Renal pelvis (tissue), 4 donors: ENCODE measurements around the gene NUP93. TPM values are rescaled to one million over a fixed set of nuclear protein-coding genes. Genes with fewer than 3 reads are reported as not detected.
A peak's percentile ranks its signal among the peaks of the same experiment; 100 is the strongest.

Experiments
- DNase-seq: peaks from one replicate; pipeline ENCODE4 v3.0.0-alpha.2; 2013
- polyA plus RNA-seq, 3 donors: library from polyadenylated mRNA; unstranded; fragments of 120-200 nt; gene quantifications; one replicate each; pipeline ENCODE4 v1.2.1, GENCODE V29; 2013; ENCODE audit not compliant: insufficient read length in 3 of 3

NUP93 gene
- polyA plus RNA-seq, 3 donors: 84.3 to 96.6 (median 89.1) TPM

DNA sequence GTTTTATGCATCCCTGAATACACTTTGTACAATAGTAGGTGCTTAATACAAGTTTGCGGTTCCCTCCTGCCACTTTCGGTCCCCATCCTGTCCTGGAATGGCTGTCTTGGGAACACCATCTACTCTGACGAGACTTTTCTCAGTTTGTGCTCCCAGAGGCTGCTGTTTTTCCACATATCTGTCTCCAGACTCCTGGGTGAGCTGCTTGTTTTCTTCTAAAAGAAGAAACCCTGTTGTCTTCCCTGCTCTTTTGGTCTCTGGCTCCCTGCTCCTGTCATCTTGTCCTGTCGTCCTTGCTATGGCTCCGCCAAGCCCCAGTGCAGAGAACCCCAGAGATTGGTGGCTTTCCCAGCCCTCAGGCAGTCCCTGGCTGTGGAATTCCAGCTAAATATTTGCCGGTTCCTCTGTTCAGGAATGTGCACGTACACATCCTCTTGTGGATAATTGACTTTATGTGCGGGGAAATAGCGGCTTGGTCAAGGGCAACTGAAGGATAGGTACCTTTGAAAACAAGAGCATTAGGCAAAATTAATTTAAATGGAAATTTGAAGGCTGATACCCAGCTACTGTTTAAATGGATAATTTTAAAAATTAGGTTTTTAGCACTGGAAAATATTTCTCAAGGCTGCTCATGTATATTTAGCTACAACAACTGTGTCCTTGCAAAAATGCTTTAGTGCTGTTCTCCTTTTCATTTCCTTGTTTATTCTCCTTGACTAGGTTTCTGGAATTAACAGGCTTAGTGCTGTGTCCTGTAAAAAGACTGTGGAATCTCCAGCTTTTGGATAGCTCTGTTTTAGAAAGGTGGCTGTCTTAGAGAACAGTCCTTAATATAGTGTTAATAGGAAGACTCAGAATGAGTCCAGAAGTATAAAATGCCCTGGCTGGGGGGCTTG lies 84.9 kb downstream of the NUP93 start:
- DNase-seq: peak; percentile 30

DNA sequence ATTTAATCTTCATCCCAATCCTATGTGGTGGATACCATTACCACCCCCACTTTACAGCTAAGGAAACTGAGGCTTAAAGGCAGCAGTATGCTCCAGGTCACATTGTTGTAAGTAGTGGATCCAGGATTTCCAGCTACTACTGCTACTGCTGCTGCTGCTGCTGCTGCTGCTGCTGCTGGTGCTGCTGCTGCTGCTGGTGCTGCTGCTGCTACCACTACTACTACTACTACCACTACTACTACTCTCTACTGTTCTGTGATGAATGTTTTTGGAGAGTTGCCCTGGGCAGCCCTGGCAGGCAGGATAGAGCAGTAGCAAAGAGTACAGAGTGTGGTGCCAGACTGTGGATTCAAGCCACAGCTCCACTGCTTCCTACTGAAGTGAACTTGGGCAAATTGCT lies 85.8 kb downstream of the NUP93 start:
- no peak for DNase-seq

GRCh38 chr16:56817056-56817455 lies 87.1 kb downstream of the NUP93 start:
- no peak for DNase-seq

DNA sequence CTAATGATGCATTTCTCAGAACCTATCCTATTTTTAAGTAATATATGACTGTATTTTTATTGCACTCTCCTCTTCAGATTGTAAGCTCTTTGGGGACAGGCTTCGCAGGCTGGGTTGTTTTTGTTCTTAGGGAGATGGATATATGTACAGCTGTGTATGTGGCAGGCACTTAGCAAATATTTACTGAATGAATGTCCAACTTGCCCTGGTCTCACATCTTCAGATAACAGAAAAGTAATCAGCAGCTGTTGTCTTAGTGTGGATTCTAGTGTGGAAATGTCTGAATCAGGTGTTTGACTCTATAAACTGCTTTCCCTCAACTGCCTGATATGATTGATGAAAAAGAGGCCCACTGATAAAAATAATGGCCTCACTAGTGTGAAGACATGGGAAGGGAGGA lies 88.0 kb downstream of the NUP93 start:
- DNase-seq: no peak

DNA sequence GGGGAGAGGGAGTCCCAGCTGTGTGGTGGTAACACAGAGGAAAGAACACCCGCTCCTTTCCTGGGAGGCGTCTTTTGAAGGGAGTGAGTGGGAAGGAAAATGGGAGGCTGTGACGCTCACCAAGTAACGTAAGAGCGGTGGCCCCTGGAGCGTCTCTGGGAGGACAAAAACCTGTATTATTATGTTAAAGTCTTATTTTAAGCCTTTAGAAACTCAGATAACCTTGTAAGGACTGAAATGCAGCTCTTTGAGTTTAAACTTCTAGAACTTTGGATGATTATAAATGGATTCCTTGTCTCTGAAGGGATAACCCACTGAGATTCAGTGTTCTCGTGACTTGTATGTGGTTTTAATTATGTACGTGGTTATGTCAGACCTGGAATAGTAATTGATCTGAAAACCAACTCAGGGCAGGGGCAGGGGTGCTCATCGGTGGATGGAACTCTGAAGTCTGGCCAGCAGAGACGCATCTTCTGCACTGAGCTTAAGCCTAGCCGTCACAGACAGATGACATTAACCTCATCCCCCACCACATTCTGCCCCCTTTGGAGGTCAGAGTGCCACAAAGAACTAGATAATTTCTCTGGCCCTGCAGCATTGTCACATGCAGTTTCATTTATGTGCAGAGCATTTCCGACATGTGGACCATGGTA lies 93.3 kb downstream of the NUP93 start:
- no peak for DNase-seq

DNA sequence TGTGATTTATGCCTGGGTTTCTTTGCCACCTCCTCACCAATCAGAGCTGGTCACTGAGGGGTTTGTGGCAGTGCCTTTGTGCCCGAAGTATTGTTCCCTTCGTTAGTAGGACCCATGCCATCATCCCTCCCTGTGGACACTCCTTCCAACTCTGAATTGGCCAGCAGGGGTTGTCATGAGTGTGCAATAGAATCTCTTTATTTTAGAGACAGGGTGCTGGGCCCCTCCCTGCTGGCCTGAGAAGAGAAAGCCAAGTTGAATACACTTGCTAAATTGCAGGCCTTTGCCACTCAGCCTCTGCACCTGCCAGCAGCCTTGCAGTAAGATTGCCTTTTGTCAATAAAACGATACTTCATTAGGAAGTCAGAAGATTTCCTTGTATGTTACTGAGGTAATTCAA lies 94.4 kb downstream of the NUP93 start:
- DNase-seq: no peak

GRCh38 chr16:56824804-56825203 lies 94.9 kb downstream of the NUP93 start:
- DNase-seq: no peak

DNA sequence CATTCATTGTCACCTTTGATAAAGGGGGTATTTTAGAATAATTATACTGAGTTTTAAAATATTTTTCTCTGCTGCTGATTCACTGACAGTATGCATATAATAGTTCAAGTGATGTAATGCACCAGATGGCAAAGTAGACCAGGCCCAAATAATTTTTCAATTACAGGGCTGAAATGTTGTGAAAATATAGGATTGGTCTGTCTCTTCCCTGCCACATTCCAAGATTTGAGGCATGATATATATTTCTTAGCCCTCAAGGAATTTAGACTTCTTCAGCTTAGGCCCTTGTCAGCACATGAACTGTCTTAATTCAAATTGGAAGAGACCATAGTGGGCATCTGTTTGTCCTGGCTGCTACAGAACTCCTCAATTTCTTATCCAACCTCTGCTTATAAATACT lies 95.9 kb downstream of the NUP93 start:
- no peak for DNase-seq

- DNase-seq: no peak
Observed at GRCh38 chr16:56828647-56829046, 98.7 kb downstream of the NUP93 start.

DNA sequence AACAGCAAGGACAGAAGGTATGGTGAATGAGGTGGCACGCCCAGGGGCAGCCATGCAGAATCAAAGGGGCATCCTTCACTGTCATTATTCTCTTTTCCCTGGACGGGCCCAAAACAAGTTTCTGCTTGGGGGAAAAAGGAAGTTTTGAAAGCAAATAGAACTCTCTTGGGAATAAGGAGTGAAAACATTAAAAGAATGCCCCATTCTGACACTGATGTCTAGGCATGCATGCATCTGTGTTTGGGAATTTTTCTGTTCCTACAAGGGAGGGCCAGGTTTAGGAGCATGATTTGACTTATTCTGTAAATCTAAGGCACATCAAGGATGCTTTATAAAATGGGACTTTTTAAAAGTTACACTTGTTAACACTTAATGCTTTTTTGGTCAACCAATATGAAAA lies 100.7 kb downstream of the NUP93 start:
- no peak for DNase-seq

GRCh38 chr16:56832768-56833167 lies 102.8 kb downstream of the NUP93 start:
- no peak for DNase-seq

DNA sequence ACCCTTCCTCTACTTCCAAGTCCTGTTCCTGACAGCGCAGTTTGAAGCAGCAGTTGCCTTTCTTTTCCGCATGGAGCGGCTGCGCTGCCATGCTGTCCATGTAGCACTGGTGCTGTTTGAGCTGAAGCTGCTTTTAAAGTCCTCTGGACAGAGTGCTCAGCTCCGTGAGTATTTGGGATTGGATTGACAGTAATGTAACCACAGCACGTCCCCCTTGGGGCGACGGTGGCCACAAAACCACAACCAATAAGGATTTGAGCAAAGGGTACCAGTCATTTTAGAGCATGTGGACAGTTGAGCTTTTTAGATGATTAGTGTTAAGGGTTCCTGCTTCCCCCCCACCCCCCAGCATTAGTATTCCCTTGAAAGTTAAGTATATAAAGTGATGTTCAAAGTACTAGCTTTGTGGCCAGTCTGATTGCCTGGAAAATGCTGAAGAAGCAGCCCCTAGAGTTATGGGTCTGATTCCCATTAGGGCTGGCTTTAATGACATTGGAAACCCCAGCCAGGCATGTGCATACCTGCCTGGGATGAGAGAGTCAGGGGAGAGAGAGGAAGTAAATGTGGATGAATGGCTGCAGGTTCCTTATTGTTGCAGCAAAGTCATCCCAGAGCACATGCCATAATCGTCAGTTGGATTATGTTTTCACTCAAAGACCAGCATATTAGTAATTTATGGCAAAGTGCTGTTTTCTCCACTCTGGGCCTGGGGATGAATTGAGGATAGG lies 103.5 kb downstream of the NUP93 start:
- DNase-seq: no peak

DNA sequence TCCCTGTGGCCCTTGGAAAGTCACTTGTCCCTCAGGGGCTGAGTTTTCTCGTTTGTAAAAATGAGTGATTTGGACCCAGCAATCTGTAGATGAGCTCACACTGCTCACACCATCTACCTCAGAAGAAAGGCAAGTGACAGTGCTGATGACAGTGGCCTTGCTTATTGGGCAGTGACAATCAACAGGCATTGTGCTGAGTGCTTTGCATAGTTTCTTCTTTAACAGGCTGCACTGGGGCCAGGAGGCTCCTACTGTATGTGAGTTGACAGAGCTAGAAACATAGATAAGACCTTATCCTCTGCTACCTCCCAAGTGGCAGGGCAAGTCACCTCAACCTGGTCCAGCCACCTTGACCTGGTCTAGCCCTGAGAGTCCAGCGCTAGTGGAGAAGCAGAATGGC lies 105.4 kb downstream of the NUP93 start:
- no peak for DNase-seq

GRCh38 chr16:56836410-56837230 lies 106.7 kb downstream of the NUP93 start:
- no peak for DNase-seq

DNA sequence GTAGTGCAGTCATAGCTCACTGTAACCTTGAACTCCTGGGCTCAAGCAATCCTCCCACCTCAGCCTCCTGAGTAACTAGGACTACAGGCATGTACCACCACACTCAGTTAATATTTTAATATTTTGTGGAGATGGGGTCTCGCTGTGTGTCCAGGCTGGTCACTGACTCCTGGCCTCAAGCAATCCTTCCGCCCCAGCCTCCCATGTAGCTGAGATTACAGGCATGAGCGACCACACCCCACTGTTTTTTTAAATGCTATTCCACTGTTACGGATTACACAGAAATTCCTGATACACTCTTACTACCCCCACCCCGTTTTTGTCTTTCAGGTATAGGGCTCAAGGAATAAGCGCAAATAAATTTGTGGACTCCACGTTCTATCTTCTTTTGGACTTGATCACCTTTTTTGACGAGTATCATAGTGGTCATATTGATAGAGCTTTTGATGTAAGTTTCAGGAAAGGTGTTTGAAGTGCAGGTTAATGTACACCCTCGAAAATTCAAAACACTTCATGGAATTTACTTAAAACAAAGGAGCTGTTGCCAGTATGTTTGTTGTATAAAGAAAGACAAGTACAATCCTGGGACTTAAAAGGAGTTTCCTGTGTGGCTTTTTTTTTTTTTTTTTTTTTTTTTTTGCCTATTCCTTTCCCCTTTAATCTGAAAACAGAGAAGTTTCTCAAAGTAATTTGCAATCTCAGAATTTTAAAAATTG lies 108.9 kb downstream of the NUP93 start:
- no peak for DNase-seq

DNA sequence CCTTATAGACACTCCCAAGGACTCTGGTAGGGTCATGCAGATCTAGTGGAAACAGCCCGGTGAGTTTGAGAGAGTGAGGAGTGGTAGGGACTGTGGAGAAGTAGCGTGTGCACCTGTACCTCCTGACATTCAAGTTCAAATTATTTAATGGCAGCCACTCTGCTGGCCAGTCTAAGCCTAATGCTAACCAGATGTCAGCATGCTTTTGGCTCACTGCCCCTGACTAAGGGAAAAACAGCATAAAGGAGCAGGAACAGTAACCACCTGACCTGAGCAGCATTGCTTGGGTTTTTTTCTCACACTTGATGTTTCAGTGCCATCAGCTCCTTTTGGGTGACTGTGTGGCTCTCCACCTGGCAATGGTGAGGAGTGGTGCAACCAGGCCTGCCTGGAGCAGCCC lies 111.3 kb downstream of the NUP93 start:
- DNase-seq: no peak

DNA sequence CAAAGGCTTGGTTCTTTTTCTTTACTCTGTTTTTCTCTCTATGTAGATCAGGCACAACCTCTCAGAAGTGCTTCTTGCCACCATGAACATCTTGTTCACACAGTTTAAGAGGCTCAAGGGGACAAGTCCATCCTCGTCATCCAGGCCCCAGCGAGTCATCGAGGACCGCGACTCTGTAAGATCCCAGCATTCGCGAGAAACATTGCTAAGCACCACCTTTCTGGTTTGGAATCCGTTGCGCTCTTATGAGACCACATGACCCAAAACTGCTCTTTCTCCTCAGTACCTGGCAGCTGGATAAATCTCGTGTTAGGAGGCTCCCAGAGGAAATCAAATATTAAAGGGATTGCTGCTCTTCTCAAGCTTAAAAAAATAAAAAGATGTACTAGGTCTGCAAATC lies 111.7 kb downstream of the NUP93 start:
- DNase-seq: no peak

DNA sequence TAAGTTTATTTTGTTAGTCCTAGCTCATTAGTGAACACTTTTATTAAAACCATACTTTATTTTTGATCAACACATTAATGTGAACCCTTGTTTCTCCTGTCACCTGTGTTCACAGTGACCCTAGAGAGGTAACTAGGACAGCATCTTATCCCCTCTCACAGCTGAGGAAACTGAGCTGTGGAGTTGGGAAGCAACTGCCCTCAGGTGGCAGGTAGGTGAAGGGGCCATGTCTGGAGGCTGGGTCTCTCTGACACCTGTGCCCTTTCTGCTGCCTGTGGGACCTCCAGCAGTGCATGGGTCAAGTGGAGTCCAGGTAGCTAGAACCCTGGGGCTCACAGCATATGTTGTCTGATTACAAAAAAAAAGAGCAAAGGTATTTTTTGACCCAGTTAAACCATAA lies 112.2 kb downstream of the NUP93 start:
- no peak for DNase-seq

DNA sequence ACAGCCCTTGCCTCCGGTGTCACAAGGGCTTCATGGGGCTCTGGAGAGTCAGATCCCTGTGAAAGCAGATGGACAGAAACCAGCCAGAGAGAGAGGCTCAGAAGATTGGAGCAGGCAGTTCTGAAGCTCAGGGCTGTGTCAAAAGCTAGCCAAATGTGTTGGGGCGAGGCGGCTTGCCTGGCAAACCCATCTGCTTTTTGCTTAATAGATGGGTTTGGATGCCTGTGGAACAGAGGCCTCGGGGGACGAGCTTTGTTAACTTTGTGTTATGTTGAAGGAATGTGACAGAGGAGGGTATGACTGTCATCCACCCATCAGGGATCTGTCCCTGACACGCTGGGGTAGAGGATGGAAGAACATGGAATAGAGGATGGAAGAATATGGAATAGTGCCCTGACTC lies 114.1 kb downstream of the NUP93 start:
- DNase-seq: no peak

DNA sequence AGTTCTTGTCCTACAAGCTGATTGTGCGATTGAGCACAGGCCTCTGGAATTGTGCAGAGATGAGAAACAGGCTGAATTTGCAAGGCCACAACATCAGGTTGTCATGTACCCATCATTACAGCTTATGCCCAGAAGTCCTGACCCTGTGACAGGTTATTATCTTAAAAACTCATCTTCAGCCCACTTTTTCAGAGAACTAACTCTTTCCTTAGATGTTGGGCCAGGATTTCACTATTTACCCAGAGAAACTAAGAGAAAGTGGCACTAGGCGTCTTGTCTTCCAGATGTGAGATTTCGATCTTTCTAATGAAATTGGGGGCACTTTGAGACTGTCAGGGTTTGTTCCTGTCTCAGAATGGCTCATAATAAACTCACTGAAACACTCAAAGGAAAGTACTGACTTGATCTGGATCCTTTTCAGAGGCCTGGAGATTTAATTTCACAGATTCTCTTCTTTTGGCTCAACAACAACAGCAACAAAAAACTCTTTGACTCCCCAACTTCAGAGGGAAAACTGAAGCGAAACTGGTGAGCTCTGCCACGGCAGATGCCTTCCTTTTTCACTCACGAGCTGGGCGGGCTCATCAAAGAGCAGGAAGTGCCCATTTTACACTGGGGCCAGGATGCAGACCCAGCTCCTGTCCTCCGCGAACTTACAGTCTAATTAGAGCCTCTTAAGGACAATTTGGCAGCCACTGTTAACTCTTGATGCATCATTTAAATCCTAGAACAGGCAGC lies 117.4 kb downstream of the NUP93 start:
- no peak for DNase-seq
